DMS53 (cell line): ENCODE measurements around the gene ZDHHC11.
"Not testable (repeated sequence)": the region's sequence is repeated elsewhere in the genome, so short reads cannot be mapped to it uniquely, and the experiment has no call there.

ENCODE experiments used
- DNase-seq: peaks from one replicate; lab custom pipeline; 2025; lab: John Stamatoyannopoulos, UW

ZDHHC11 gene

DNA sequence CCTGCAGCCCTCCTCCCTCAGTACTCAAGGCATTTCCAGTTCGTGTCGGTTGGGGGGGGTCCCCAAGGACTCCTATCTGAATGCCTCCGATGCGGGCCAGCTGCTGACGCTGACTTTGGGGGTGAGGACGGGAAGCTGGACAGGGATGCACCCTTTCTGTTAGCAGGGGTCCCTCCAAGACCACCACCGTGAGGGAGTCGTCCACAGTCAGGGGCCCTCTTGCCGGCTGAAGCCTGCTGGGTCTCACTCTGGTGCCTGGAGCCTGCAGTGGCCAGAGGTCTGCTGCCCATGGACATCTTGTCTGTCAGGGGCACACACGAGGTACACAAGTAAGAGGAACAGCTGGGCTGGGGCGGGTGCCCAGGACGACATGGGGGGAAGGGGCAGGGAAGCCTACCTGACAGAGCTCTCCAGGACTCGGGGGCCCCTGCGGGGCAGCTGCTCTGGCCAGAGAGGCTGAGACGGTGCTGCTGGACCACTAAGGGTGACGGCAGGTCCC lies 9.1 kb upstream of the ZDHHC11 start:
- no peak for DNase-seq

DNA sequence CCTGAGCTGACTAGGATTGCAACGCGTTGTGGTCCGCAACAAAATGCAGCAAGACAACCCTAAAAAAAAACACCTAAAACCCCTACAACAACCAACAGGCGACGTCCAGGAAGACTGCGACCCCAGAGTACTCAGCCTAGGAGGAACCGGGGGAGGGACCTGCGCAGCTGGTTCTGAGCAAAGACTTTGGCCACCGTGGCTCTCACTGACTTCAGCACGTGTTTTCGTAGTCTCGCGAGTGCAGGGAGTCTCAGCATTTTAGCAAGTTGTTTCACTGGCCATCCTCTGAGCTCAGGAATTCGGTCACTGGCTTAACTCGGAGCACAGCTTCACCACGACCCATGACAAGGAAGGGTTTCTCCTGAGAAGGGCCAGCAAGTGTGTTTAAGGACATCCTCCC lies 8.6 kb upstream of the ZDHHC11 start:
- DNase-seq: no peak

DNA sequence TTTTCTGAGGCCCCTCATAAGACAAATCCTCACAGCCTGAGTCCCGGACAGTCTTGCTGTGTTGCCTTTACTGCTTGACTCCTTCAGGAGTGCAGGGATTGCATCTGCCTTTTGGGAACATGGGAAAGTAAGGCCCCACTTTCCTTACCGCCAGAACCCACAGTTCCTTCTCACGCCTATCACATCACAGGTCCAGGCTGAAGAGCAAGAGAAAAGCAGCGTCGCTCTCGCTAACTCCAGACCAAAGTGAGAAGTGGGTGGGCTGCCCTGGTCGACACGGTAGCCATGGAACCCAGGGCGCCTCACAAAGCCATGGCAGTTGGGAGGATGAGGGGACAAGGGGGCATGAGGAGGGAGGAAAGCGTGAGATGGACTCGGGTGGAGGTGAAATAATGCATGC lies 7.9 kb upstream of the ZDHHC11 start:
- DNase-seq: no peak

DNA sequence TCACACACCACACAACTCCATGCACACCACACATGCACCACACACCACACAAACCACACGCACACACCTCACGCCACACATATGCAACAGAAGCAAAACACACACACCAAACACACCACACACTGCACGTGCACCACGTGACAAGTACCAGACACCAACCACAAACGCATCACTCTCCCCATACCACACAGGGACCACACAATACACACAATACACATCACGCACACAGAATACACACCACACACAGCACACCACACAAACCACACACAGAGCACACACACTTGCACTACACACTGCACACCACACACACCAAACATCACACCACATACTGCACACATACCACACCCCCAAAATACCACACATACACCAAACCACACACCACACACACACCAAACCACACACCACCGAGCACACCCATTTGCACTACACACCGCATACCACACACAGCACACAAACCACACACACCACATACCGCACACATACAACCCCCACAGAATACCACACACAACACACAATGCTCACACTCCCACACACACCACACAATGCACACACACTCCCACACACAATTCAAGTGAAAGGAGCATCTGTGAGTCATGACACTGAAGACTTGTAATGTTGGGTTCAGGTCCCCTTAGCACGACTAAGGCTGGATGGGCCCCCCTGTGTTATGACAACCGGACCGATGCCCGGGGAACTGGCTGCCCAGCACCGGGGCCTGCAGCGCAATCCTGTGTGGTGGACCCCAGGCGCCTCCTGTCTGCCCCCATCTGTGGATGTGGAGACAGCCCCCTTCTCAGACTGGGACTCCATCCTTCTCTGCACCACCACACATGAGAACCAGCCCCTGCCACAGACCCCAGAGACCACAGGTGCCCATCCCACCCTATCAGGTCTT lies 6.0 kb upstream of the ZDHHC11 start:
- no peak for DNase-seq

GRCh38 chr5:855771-856530 lies 5.2 kb upstream of the ZDHHC11 start:
- DNase-seq: peak; percentile 65

- DNase-seq: no peak
Measured at GRCh38 chr5:854966-855743, 4.4 kb upstream of the ZDHHC11 start.

DNA sequence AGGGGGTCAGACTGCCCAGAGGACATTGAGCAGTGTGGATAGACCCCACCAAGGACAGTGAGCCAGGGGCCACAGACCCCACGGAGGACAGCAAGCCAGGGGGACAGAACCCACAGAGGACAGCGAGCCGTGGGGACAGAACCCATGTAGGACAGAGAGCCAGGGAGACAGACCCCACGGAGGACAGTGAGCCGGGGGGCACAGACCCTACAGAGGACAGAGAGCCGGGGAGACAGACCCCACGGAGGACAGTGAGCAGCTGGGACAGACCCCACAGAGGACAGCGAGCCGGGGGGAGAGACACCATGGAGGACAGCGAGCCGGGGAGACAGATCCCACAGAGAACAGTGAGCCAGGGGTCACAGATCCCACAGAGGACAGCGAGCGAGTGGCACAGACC lies 3.4 kb upstream of the ZDHHC11 start:
- no peak for DNase-seq

- DNase-seq: not testable (repeated sequence)
Measured at GRCh38 chr5:853416-854090, 2.8 kb upstream of the ZDHHC11 start.

GRCh38 chr5:852431-853401 lies 1.9 kb upstream of the ZDHHC11 start:
- DNase-seq: no peak

DNA sequence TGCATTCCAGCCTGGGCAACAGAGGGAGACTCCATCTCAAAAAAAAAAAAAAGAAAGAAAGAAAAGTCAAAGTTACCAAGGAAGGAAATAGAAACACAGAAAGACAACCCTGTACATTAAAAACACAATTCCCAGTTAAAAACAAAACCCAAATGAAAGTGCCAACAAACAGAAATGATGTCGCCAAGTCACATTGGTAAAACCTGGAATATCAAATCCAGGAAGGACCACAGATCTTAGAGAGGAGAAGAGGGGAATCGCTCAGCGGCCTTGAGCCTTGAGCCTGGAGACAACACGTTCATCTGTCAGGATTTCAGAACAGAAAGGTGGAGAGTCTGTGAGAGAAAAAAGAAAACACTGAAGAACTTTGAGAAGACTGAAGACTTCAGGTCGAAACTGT lies 1.2 kb upstream of the ZDHHC11 start:
- DNase-seq: no peak

DNA sequence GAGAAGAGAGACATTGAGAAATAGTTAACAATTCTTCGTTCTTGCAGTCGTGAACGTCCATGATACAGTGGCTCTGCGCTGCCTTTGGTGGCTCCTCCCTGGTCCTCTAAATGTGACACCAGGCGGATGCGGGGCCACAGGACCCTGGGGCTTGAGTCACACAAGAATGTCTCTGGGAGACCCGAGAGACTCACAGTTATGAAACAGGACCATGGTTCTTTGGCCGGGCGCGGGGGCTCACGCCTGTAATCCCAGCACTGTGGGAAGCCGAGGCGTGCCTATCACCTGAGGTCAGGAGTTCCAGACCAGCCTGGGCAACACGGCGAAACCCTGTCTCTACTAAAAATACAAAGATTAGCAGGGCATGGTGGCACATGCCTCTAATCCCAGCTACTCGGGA lies 767 bp upstream of the ZDHHC11 start:
- DNase-seq: peak; percentile 60

DNA sequence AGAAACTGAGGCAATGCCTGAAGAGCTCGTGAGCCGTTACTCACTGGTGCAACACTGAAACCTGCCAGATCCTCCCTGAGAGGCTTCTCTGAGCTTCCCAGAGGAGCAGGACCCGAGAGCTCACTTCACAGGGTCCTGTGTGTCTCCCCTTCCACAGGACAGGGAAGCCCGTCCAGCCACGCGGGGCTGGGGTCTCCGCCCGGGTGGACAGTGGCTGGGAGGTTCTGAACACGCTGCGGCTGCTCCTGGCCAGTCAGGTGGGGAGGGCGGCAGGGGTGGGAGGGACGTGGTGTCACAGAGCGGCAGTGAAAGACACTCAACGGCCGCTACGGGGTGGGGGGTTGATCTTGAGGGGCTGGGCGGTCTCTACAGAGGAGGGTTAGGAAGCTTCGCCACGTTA lies 290 bp upstream of the ZDHHC11 start:
- DNase-seq: peak; percentile 67

DNA sequence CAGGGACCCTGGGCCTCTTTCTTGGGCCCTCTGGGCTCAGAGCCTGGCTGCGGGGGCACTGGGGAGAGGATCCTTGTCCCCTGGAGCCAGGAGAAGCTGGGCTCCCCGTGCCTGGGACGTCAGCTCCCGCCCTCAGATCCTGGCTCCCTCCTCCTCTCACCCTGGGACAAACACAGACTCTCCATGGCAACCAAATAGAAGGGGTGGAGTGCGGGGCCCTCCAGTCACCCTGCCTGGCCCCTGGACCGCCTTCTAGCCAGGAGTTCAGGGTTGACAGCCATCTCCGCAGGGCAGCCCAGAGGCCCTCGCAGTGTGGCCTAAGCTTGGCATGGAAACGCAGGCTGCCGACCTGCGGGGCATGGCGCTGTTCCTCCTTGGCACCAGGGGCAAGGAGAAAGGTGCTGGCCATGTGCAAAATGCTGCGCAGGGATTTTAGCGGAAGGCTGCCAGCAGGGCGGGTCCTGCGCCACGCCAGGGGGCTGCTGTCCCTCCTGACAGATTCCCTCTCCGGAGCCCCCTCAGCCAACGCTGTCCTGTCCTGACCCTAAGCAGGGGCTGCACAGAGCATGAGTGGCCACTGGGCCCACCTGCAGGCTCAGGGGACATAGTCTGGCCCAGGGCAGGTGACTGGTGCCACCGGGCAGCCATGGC lies 1.0 kb downstream of the ZDHHC11 start:
- peak; percentile 62 for DNase-seq

- no peak for DNase-seq
Measured at GRCh38 chr5:848671-849111, 2.1 kb downstream of the ZDHHC11 start.

DNA sequence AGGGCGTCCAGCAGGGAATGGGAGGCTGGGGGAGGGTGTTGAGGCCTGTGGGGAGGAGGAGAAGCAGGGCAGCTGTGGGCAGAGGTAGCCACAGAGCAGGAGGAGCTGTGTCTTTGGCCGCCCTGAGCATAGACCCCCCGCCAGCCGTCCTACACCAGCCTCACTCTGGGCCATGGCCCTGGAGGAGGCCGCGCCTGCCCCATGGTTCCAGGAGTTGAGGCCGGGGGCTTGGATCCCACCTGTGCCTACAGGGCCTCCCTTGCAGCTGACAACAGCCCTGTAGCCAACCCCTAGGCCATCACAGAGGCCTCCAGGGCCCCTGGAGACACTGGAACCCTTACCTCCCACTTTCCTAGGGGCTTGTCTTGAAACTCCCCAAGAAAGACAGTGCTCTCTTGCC lies 3.0 kb downstream of the ZDHHC11 start:
- DNase-seq: not testable (repeated sequence)

DNA sequence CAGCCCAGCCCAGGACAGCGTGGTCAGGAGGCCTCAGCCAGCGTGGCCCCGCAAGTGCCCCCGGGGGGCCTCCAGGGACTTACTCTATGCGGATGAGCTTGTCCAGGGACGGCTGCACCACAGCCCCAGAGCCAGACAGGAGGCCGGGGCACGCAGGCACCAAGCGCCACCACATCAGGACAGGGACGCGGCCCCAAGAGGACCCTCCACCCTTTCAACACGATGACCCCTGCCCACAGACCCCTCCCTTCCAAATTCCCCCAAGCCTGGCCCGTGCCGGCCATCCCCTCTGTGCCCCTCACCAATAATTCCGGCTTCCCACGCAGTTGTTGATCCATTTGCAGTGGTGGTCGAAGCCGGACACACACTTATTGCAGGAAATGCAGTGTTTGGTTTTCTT lies 3.6 kb downstream of the ZDHHC11 start:
- not testable (repeated sequence) for DNase-seq

DNA sequence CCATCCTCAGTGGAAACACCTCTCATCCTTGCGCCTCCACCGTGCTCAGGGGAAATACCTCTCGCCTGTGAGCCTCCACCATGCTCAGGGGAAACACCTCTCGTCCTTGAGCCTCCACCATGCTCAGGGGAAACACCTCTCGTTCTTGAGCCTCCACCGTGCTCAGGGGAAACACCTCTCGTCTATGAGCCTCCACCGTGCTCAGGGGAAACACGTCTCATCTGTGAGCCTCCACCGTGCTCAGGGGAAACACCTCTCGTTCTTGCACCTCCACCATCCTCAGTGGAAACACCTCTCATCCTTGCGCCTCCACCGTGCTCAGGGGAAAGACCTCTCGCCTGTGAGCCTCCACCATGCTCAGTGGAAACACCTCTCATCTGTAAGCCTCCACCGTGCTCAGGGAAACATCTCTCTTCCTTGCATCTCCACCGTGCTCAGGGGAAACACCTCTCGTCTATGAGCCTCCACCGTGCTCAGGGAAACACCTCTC lies 4.1 kb downstream of the ZDHHC11 start:
- not testable (repeated sequence) for DNase-seq

DNA sequence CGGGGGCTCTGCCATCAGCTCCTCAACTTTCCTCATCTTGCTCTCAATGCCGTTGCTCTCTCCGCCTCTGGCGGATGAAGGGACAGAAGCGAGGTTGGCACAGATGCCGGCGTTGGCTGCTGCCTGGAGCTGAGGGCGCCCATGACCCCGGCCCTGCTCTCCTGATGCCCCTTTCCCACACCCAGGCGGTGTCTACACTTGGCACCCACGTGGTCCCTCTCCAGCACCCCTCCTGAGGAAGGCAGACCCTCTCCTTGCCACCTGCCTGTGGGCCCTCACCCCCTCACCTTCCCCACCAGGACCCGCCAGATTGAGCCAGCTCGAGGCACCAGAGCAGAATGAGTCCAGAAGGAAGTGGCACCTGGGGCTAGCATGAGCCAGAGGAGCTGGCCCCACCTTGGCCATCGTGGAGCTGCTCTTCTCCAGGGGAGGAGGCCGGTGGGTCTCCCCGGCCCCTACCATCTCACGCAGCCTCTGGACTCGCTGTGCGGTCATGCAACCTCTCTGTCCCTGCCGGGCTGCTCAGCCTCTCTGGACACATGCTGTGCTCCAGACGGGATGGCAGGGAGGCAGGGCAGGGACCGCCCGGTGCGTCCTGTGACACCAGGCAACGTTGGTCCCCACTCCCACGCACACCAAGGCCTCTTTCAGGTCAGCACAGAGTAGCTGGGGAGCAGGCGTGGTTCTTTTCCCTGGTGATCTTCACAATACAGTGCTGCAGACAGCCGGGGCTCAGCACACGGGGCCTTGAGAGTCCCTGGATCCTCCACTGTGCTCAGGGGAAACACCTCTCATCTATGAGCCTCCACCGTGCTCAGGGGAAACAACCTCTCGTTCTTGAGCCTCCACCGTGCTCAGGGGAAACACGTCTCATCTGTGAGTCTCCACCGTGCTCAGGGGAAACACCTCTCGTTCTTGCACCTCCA lies 4.8 kb downstream of the ZDHHC11 start:
- DNase-seq: not testable (repeated sequence)
